GM12865 (cell line): ENCODE results near the gene LTO1.

ENCODE experiments used
- DNase-seq: peaks from one replicate; pipeline ENCODE4 v3.0.0; 2010; ENCODE audit warnings: low read depth
- H3K4me3 ChIP-seq: 2 replicates; pipeline ENCODE4 v1.5.1; 2011; ENCODE audit warnings: mild to moderate bottlenecking, low read depth, low read length, control low read depth
- CTCF ChIP-seq: IDR thresholded peaks from 2 replicates; pipeline ENCODE4 v1.5.1; 2011; ENCODE audit warnings: low read length, control low read depth, low read depth, inconsistent platforms; ENCODE audit not compliant: insufficient read depth; ENCODE audit errors: missing control alignments

The LTO1 gene

GRCh38 chr11:69640995-69641581 is 34.1 kb downstream of the LTO1 start, which contains the start of gene CCND1:
Gene CCND1 (plus strand): TSS chr11:69641156. CDS start chr11:69641314, 158 bp downstream.
- DNase-seq, result peak; percentile 54
- peak within 1 kb of the TSS; percentile 25 for H3K4me3 ChIP-seq
- TF ChIP-seq CTCF, result no peak

GRCh38 chr11:69640260-69640994 is 34.7 kb downstream of the LTO1 start:
- H3K4me3 ChIP-seq, result no peak overlapping the region
- TF ChIP-seq CTCF, result no peak
- no peak for DNase-seq

- TF ChIP-seq CTCF, result no peak
- DNase-seq, result no peak
- no peak overlapping the region for H3K4me3 ChIP-seq
These were observed 35.3 kb downstream of the LTO1 start for GRCh38 chr11:69639831-69640230.

- H3K4me3 ChIP-seq, result peak overlapping the region; percentile 31
- DNase-seq, result peak; percentile 67
- TF ChIP-seq CTCF, result no peak
These were observed 36.0 kb downstream of the LTO1 start for GRCh38 chr11:69638941-69639681.

- no peak for DNase-seq
- TF ChIP-seq CTCF, result no peak
- peak overlapping the region; percentile 31 for H3K4me3 ChIP-seq
These were observed 36.9 kb downstream of the LTO1 start for GRCh38 chr11:69637941-69638871.

- DNase-seq, result no peak
- H3K4me3 ChIP-seq, result no peak overlapping the region
- no peak for TF ChIP-seq CTCF
These were observed 37.8 kb downstream of the LTO1 start for GRCh38 chr11:69637198-69637940.
